Astrocyte of the hippocampus (primary cell): ENCODE results near the gene FOXA1.

Source experiments
- DNase-seq: peaks from one replicate; pipeline ENCODE4 v3.0.0; 2011; ENCODE audit warnings: low read depth, low spot score

The FOXA1 gene

GRCh38 chr14:37602605-37603453, 7.8 kb upstream of the FOXA1 start:
- no peak for DNase-seq

GRCh38 chr14:37601865-37602264, 6.8 kb upstream of the FOXA1 start:
- no peak for DNase-seq

- no peak for DNase-seq
These were observed 6.1 kb upstream of the FOXA1 start for GRCh38 chr14:37600880-37601741.

- no peak for DNase-seq
These were observed 4.7 kb upstream of the FOXA1 start for GRCh38 chr14:37599507-37600368.

- no peak for DNase-seq
These were observed 3.9 kb upstream of the FOXA1 start for GRCh38 chr14:37598747-37599506.

- DNase-seq, result no peak
These were observed 3.1 kb upstream of the FOXA1 start for GRCh38 chr14:37597914-37598746.

GRCh38 chr14:37597538-37597913, 2.5 kb upstream of the FOXA1 start:
- DNase-seq, result no peak

- DNase-seq, result no peak
These were observed 1.9 kb upstream of the FOXA1 start for GRCh38 chr14:37596790-37597472.

GRCh38 chr14:37595809-37596621, 966 bp upstream of the FOXA1 start:
- DNase-seq, result no peak

- DNase-seq, result peak; percentile 83
These were observed 645 bp downstream of the FOXA1 start for GRCh38 chr14:37594238-37594970.

- DNase-seq, result no peak
These were observed 1.4 kb downstream of the FOXA1 start for GRCh38 chr14:37593511-37594237.

- no peak for DNase-seq
These were observed 2.3 kb downstream of the FOXA1 start for GRCh38 chr14:37592482-37593408.

- no peak for DNase-seq
These were observed 3.0 kb downstream of the FOXA1 start for GRCh38 chr14:37591941-37592481.

GRCh38 chr14:37591311-37591940, 3.6 kb downstream of the FOXA1 start:
- DNase-seq, result no peak

GRCh38 chr14:37590428-37591139, 4.5 kb downstream of the FOXA1 start:
- no peak for DNase-seq
